Measurements from ENCODE around the gene MUS81.
"Not testable (repeated sequence)": the region's sequence is repeated elsewhere in the genome, so short reads cannot be mapped to it uniquely, and the experiment has no call there.

The MUS81 gene

GRCh38 chr11:65860278-65861164, at the start of gene MUS81:
TSS of gene MUS81 (plus strand) at chr11:65860433. CDS start at chr11:65860754, 321 bp downstream.
- peak; percentile 89 for DNase-seq (ENCODE audit: low read depth, low spot score)

GRCh38 chr11:65811764-65812475, 48.3 kb upstream of the MUS81 start:
- no peak for DNase-seq (ENCODE audit: low read depth, low spot score)

- DNase-seq (ENCODE audit: low read depth, low spot score) = no peak
These were observed 45.9 kb upstream of the MUS81 start for GRCh38 chr11:65814131-65814985.

- DNase-seq (ENCODE audit: low read depth, low spot score) = no peak
These were observed 45.2 kb upstream of the MUS81 start for GRCh38 chr11:65814986-65815565.

GRCh38 chr11:65816696-65817095, 43.5 kb upstream of the MUS81 start:
- DNase-seq (ENCODE audit: low read depth, low spot score) = no peak

- DNase-seq (ENCODE audit: low read depth, low spot score) = no peak
These were observed 42.9 kb upstream of the MUS81 start for GRCh38 chr11:65817312-65817834.

- peak; percentile 92 for DNase-seq (ENCODE audit: low read depth, low spot score)
These were observed 42.2 kb upstream of the MUS81 start for GRCh38 chr11:65817835-65818680.

- no peak for DNase-seq (ENCODE audit: low read depth, low spot score)
These were observed 39.1 kb upstream of the MUS81 start for GRCh38 chr11:65821107-65821506.

GRCh38 chr11:65822776-65823528, 37.3 kb upstream of the MUS81 start:
- DNase-seq (ENCODE audit: low read depth, low spot score) = no peak

GRCh38 chr11:65826984-65827735, 33.1 kb upstream of the MUS81 start:
- no peak for DNase-seq (ENCODE audit: low read depth, low spot score)

GRCh38 chr11:65829459-65829858, 30.8 kb upstream of the MUS81 start:
- no peak for DNase-seq (ENCODE audit: low read depth, low spot score)

- DNase-seq (ENCODE audit: low read depth, low spot score) = not testable (repeated sequence)
These were observed 28.0 kb upstream of the MUS81 start for GRCh38 chr11:65832231-65832630.

GRCh38 chr11:65833297-65834030, 26.8 kb upstream of the MUS81 start, which contains the start of gene SNX32:
TSS of gene SNX32 (plus strand) at chr11:65833963. CDS start at chr11:65834066, 103 bp downstream.
- DNase-seq (ENCODE audit: low read depth, low spot score) = peak; percentile 87

- no peak for DNase-seq (ENCODE audit: low read depth, low spot score)
These were observed 26.0 kb upstream of the MUS81 start for GRCh38 chr11:65834202-65834601.

GRCh38 chr11:65842144-65842543, 18.1 kb upstream of the MUS81 start:
- DNase-seq (ENCODE audit: low read depth, low spot score) = no peak

GRCh38 chr11:65843811-65844210, 16.4 kb upstream of the MUS81 start:
- no peak for DNase-seq (ENCODE audit: low read depth, low spot score)

- no peak for DNase-seq (ENCODE audit: low read depth, low spot score)
These were observed 15.9 kb upstream of the MUS81 start for GRCh38 chr11:65844231-65844872.
